SK-N-SH (cell line): Measurements from ENCODE around the gene NT5C1A.
A peak's percentile ranks its signal among the peaks of the same experiment; 100 is the strongest.

Source experiments
- CHD2 ChIP-seq: fragments of 150-350 bp; IDR thresholded peaks from 2 replicates; pipeline ENCODE4 v1.6.1; 2018; ENCODE audit warnings: low read length; ENCODE audit not compliant: partially characterized antibody
- CTCF ChIP-seq: fragments of 200-600 bp; sonication (generic); IDR thresholded peaks from 2 replicates; pipeline ENCODE4 v1.6.1; 2017; ENCODE audit warnings: antibody characterized with exemption, mild to moderate bottlenecking, moderate library complexity
- EP300 ChIP-seq, 2 experiments: IDR thresholded peaks; 2 replicates each; pipeline versions ENCODE4 v1.4.0 to v1.6.1; 2012; ENCODE audit warnings: borderline replicate concordance in 1 of 2, low read depth in 1 of 2, low read length in 1 of 2
- FOXJ3 ChIP-seq: sonication (generic); formaldehyde crosslinking; IDR thresholded peaks from 2 replicates; pipeline ENCODE4 v1.5.1; 2020; ENCODE audit warnings: mild to moderate bottlenecking, missing genetic modification reagents
- GATA2 ChIP-seq: sonication (generic); formaldehyde crosslinking; IDR thresholded peaks from 2 replicates; pipeline ENCODE4 v1.5.0; 2020; ENCODE audit warnings: mild to moderate bottlenecking, missing genetic modification reagents
- NRF1 ChIP-seq: IDR thresholded peaks from 2 replicates; pipeline ENCODE4 v1.6.1; 2012; ENCODE audit warnings: low read depth, mild to moderate bottlenecking, low read length
- POLR2AphosphoS5 ChIP-seq: IDR thresholded peaks from 2 replicates; pipeline ENCODE4 v1.6.1; 2012; ENCODE audit warnings: low read depth, low read length
- RAD21 ChIP-seq: IDR thresholded peaks from 2 replicates; pipeline ENCODE4 v1.6.1; 2012; ENCODE audit warnings: mild to moderate bottlenecking, low read length
- RCOR1 ChIP-seq: fragments of 150-350 bp; IDR thresholded peaks from 2 replicates; pipeline ENCODE4 v1.6.1; 2017; ENCODE audit warnings: antibody characterized with exemption, low read length
- REST ChIP-seq: IDR thresholded peaks from 2 replicates; pipeline ENCODE4 v1.6.1; 2012; ENCODE audit warnings: mild to moderate bottlenecking, low read depth, low read length, moderate library complexity
- SMC3 ChIP-seq: IDR thresholded peaks from 2 replicates; pipeline ENCODE4 v1.6.1; 2012; ENCODE audit warnings: low read depth, low read length, improper control_type of control experiment
- TAF1 ChIP-seq: IDR thresholded peaks from 2 replicates; pipeline ENCODE4 v1.6.1; 2012; ENCODE audit warnings: low read depth, mild to moderate bottlenecking, low read length, moderate library complexity, borderline replicate concordance

GRCh38 chr1:39691383-39692151 lies 19.7 kb upstream of the NT5C1A start, which contains the start of gene HPCAL4:
- no peak for TF ChIP-seq CHD2
- TF ChIP-seq EP300 (IDR thresholded peaks at IDR 0.05; ENCODE audit: borderline replicate concordance in 1 of 2, low read depth in 1 of 2, low read length in 1 of 2): no peak
- TF ChIP-seq POLR2AphosphoS5: no peak
- TF ChIP-seq TAF1: no peak
- TF ChIP-seq RAD21: no peak
- no peak for TF ChIP-seq GATA2 (CRISPR knock-in tag)
- no peak for TF ChIP-seq CTCF
- no peak for TF ChIP-seq SMC3
- peak; percentile 83 for TF ChIP-seq REST
- no peak for TF ChIP-seq RCOR1
- no peak for TF ChIP-seq FOXJ3
- peak; percentile 52 for TF ChIP-seq NRF1
